Measurements from ENCODE around the gene MAGI2. TPM values are rescaled to one million over a fixed set of nuclear protein-coding genes. Genes with fewer than 3 reads are reported as not detected.

Gene MAGI2
- total RNA-seq, 1 donor = 18.8 TPM

- no peaks in the 10 kb centered on the region for H3K36me3 ChIP-seq (ENCODE audit: insufficient read depth, low read length)
- no peak overlapping the region for H3K27ac ChIP-seq (ENCODE audit: low read depth, low read length)
- no peak overlapping the region for H2AFZ ChIP-seq (ENCODE audit: low read length)
- no peak for TF ChIP-seq CTCF (IDR thresholded peaks at IDR 0.05; ENCODE audit: extremely low read depth, low read depth, low read length)
- H3K4me2 ChIP-seq (ENCODE audit: insufficient read depth, low read length) = no peak overlapping the region
- H3K4me1 ChIP-seq (ENCODE audit: insufficient read depth, low read length) = no peaks in the 10 kb centered on the region
- no peaks in the 10 kb centered on the region for H4K20me1 ChIP-seq (ENCODE audit: insufficient read depth, low read length)
- no peaks in the 10 kb centered on the region for H3K79me2 ChIP-seq (ENCODE audit: insufficient read depth, low read length)
- no peak for DNase-seq (ENCODE audit: insufficient read length, low spot score, missing footprints)
- no peaks in the 10 kb centered on the region for H3K9me3 ChIP-seq (ENCODE audit: low read depth, low read length)
- no peaks in the 10 kb centered on the region for H3K27me3 ChIP-seq (ENCODE audit: insufficient read depth, low read length)
- no peak overlapping the region for H3K4me3 ChIP-seq (ENCODE audit: insufficient read depth, low read length)
Measured at GRCh38 chr7:78746301-78746700, 707.2 kb downstream of the MAGI2 start.

GRCh38 chr7:78742694-78743093 lies 710.8 kb downstream of the MAGI2 start:
- TF ChIP-seq CTCF (IDR thresholded peaks at IDR 0.05; ENCODE audit: extremely low read depth, low read depth, low read length) = no peak
- Histone ChIP-seq H3K27ac (ENCODE audit: low read depth, low read length) (no peak overlapping the region), H3K4me1 (ENCODE audit: insufficient read depth, low read length) (no peaks in the 10 kb centered on the region), H3K36me3 (ENCODE audit: insufficient read depth, low read length) (no peaks in the 10 kb centered on the region), H4K20me1 (ENCODE audit: insufficient read depth, low read length) (no peaks in the 10 kb centered on the region), H3K27me3 (ENCODE audit: insufficient read depth, low read length) (no peaks in the 10 kb centered on the region), H2AFZ (ENCODE audit: low read length) (no peak overlapping the region), H3K9me3 (ENCODE audit: low read depth, low read length) (no peaks in the 10 kb centered on the region), H3K4me2 (ENCODE audit: insufficient read depth, low read length) (no peak overlapping the region), H3K79me2 (ENCODE audit: insufficient read depth, low read length) (no peaks in the 10 kb centered on the region), H3K4me3 (ENCODE audit: insufficient read depth, low read length) (no peak overlapping the region)
- no peak for DNase-seq (ENCODE audit: insufficient read length, low spot score, missing footprints)

- no peak overlapping the region for H3K27ac ChIP-seq (ENCODE audit: low read depth, low read length)
- H3K4me1 ChIP-seq (ENCODE audit: insufficient read depth, low read length) = no peaks in the 10 kb centered on the region
- H3K4me2 ChIP-seq (ENCODE audit: insufficient read depth, low read length) = no peak overlapping the region
- H3K36me3 ChIP-seq (ENCODE audit: insufficient read depth, low read length) = no peaks in the 10 kb centered on the region
- H4K20me1 ChIP-seq (ENCODE audit: insufficient read depth, low read length) = no peaks in the 10 kb centered on the region
- no peaks in the 10 kb centered on the region for H3K9me3 ChIP-seq (ENCODE audit: low read depth, low read length)
- no peak overlapping the region for H2AFZ ChIP-seq (ENCODE audit: low read length)
- no peak for TF ChIP-seq CTCF (IDR thresholded peaks at IDR 0.05; ENCODE audit: extremely low read depth, low read depth, low read length)
- no peaks in the 10 kb centered on the region for H3K27me3 ChIP-seq (ENCODE audit: insufficient read depth, low read length)
- no peak for DNase-seq (ENCODE audit: insufficient read length, low spot score, missing footprints)
- no peaks in the 10 kb centered on the region for H3K79me2 ChIP-seq (ENCODE audit: insufficient read depth, low read length)
- no peak overlapping the region for H3K4me3 ChIP-seq (ENCODE audit: insufficient read depth, low read length)
Measured at GRCh38 chr7:78736548-78736947, 716.9 kb downstream of the MAGI2 start.

GRCh38 chr7:78734626-78735025 lies 718.8 kb downstream of the MAGI2 start:
- no peak overlapping the region for H3K27ac ChIP-seq (ENCODE audit: low read depth, low read length)
- H3K4me1 ChIP-seq (ENCODE audit: insufficient read depth, low read length) = no peaks in the 10 kb centered on the region
- no peak overlapping the region for H3K4me2 ChIP-seq (ENCODE audit: insufficient read depth, low read length)
- H2AFZ ChIP-seq (ENCODE audit: low read length) = no peak overlapping the region
- no peaks in the 10 kb centered on the region for H4K20me1 ChIP-seq (ENCODE audit: insufficient read depth, low read length)
- H3K9me3 ChIP-seq (ENCODE audit: low read depth, low read length) = no peaks in the 10 kb centered on the region
- no peak for TF ChIP-seq CTCF (IDR thresholded peaks at IDR 0.05; ENCODE audit: extremely low read depth, low read depth, low read length)
- no peak overlapping the region for H3K4me3 ChIP-seq (ENCODE audit: insufficient read depth, low read length)
- no peaks in the 10 kb centered on the region for H3K36me3 ChIP-seq (ENCODE audit: insufficient read depth, low read length)
- H3K79me2 ChIP-seq (ENCODE audit: insufficient read depth, low read length) = no peaks in the 10 kb centered on the region
- DNase-seq (ENCODE audit: insufficient read length, low spot score, missing footprints) = peak; percentile 76
- no peaks in the 10 kb centered on the region for H3K27me3 ChIP-seq (ENCODE audit: insufficient read depth, low read length)

Measured in osteoblast (primary cell).